H9 (cell line): ENCODE data around the gene VAV3. TPM values are rescaled to one million over a fixed set of nuclear protein-coding genes. Genes with fewer than 3 reads are reported as not detected.

Experiments
- DNase-seq: peaks from one replicate; pipeline ENCODE4 v3.0.0-alpha.2; 2017
- H2AFZ ChIP-seq: one replicate; pipeline ENCODE4 v1.6.1; 2013; ENCODE audit warnings: mild to moderate bottlenecking, low read length, control low read depth, moderate library complexity
- H2AK5ac ChIP-seq: 2 replicates; pipeline ENCODE4 v1.6.1; 2013; ENCODE audit warnings: low read length, control low read depth, mixed read lengths; ENCODE audit not compliant: insufficient read length
- H2BK120ac ChIP-seq: one replicate; pipeline ENCODE4 v1.6.1; 2013; ENCODE audit warnings: low read depth, mild to moderate bottlenecking, low read length, control low read depth, inconsistent platforms; ENCODE audit not compliant: poor library complexity, severe bottlenecking
- H2BK12ac ChIP-seq: 2 replicates; pipeline ENCODE4 v1.6.1; 2013; ENCODE audit warnings: low read length, control low read depth, mixed read lengths, low read depth; ENCODE audit not compliant: insufficient read length
- H2BK15ac ChIP-seq: 2 replicates; pipeline ENCODE4 v1.6.1; 2013; ENCODE audit warnings: low read depth, low read length, control low read depth
- H2BK20ac ChIP-seq: one replicate; pipeline ENCODE4 v1.6.1; 2013; ENCODE audit warnings: low read depth, mild to moderate bottlenecking, low read length, control low read depth, inconsistent platforms; ENCODE audit not compliant: poor library complexity, severe bottlenecking
- H2BK5ac ChIP-seq: 2 replicates; pipeline ENCODE4 v1.6.1; 2013; ENCODE audit warnings: low read length, control low read depth, mixed read lengths; ENCODE audit not compliant: insufficient read length
- H3K14ac ChIP-seq: 2 replicates; pipeline ENCODE4 v1.6.1; 2013; ENCODE audit warnings: low read length, control low read depth; ENCODE audit not compliant: insufficient read depth
- H3K18ac ChIP-seq: 2 replicates; pipeline ENCODE4 v1.6.1; 2013; ENCODE audit warnings: low read depth, mild to moderate bottlenecking, mixed read lengths, low read length, control low read depth; ENCODE audit not compliant: insufficient read length
- H3K23ac ChIP-seq: 2 replicates; pipeline ENCODE4 v1.6.1; 2013; ENCODE audit warnings: low read length, control low read depth, mixed read lengths, low read depth; ENCODE audit not compliant: insufficient read length
- H3K23me2 ChIP-seq: 2 replicates; pipeline ENCODE4 v1.6.1; 2013; ENCODE audit warnings: low read depth, mild to moderate bottlenecking, mixed read lengths, low read length, control low read depth; ENCODE audit not compliant: insufficient read length, poor library complexity, severe bottlenecking
- H3K27ac ChIP-seq: 2 replicates; pipeline ENCODE4 v1.5.1; 2013; ENCODE audit warnings: low read length, control low read depth, mixed read lengths, low read depth; ENCODE audit not compliant: insufficient read length
- H3K27me3 ChIP-seq: 2 replicates; pipeline ENCODE4 v1.6.1; 2013; ENCODE audit warnings: low read length, control low read depth, inconsistent platforms; ENCODE audit not compliant: insufficient read depth
- H3K4ac ChIP-seq: 2 replicates; pipeline ENCODE4 v1.6.1; 2013; ENCODE audit warnings: low read depth, mild to moderate bottlenecking, control low read depth, inconsistent platforms, low read length, moderate library complexity
- H3K4me1 ChIP-seq: 2 replicates; pipeline ENCODE4 v1.6.1; 2013; ENCODE audit warnings: low read length, control low read depth, inconsistent platforms; ENCODE audit not compliant: insufficient read depth
- H3K4me2 ChIP-seq: 2 replicates; pipeline ENCODE4 v1.6.1; 2013; ENCODE audit warnings: low read length, control low read depth, mixed read lengths; ENCODE audit not compliant: insufficient read length, insufficient read depth
- H3K56ac ChIP-seq: 2 replicates; pipeline ENCODE4 v1.6.1; 2013; ENCODE audit warnings: low read depth, mild to moderate bottlenecking, mixed read lengths, low read length, control low read depth; ENCODE audit not compliant: insufficient read length
- H3K79me1 ChIP-seq: 2 replicates; pipeline ENCODE4 v1.6.1; 2013; ENCODE audit warnings: low read depth, mild to moderate bottlenecking, moderate library complexity, low read length, control low read depth, inconsistent platforms; ENCODE audit not compliant: insufficient read depth, poor library complexity, severe bottlenecking
- H3K79me2 ChIP-seq: 2 replicates; pipeline ENCODE4 v1.6.1; 2013; ENCODE audit warnings: low read length, control low read depth, inconsistent platforms; ENCODE audit not compliant: insufficient read depth
- H3K9ac ChIP-seq: 2 replicates; pipeline ENCODE4 v1.6.1; 2013; ENCODE audit warnings: low read length, control low read depth, mixed read lengths; ENCODE audit not compliant: insufficient read length; ENCODE audit errors: extremely low read depth
- H3K9me3 ChIP-seq: one replicate; pipeline ENCODE4 v1.6.1; 2013; ENCODE audit warnings: low read depth, low read length, inconsistent platforms; ENCODE audit not compliant: control insufficient read depth
- H3T11ph ChIP-seq: one replicate; pipeline ENCODE4 v1.6.1; 2013; ENCODE audit warnings: mild to moderate bottlenecking, low read length, control low read depth, inconsistent platforms
- H4K20me1 ChIP-seq: one replicate; pipeline ENCODE4 v1.6.1; 2013; ENCODE audit not compliant: control insufficient read depth, insufficient read length, insufficient read depth
- H4K5ac ChIP-seq: 2 replicates; pipeline ENCODE4 v1.6.1; 2013; ENCODE audit warnings: low read depth, mild to moderate bottlenecking, mixed read lengths, low read length, control low read depth; ENCODE audit not compliant: insufficient read length
- H4K8ac ChIP-seq: replicated peaks from 2 replicates; pipeline ENCODE4 v1.6.1; 2013; ENCODE audit warnings: low read length, control low read depth, mixed read lengths, low read depth; ENCODE audit not compliant: insufficient read length
- H4K91ac ChIP-seq: 2 replicates; pipeline ENCODE4 v1.6.1; 2013; ENCODE audit warnings: low read depth, mild to moderate bottlenecking, moderate library complexity, mixed read lengths, low read length, control low read depth; ENCODE audit not compliant: insufficient read length
- H3K27ac Mint-ChIP-seq, 3 experiments: 2 replicates in 2 of 3; 3 replicates in 1 of 3; pipeline ENCODE4 v1.8.0; 2020 to 2021; ENCODE audit warnings: mixed read lengths in 3 of 3, mild to moderate bottlenecking in 1 of 3, moderate library complexity in 1 of 3
- H3K27me3 Mint-ChIP-seq: 2 replicates; pipeline ENCODE4 v1.8.0; 2021; ENCODE audit warnings: low read depth, mild to moderate bottlenecking, moderate library complexity, mixed read lengths
- H3K36me3 Mint-ChIP-seq, 3 experiments: 2 replicates in 2 of 3; 3 replicates in 1 of 3; pipeline ENCODE4 v1.8.0; 2020 to 2021; ENCODE audit warnings: low read depth in 3 of 3, mixed read lengths in 3 of 3; ENCODE audit not compliant: insufficient read depth in 1 of 3
- H3K4me1 Mint-ChIP-seq, 2 experiments: 2 replicates each; pipeline ENCODE4 v1.8.0; 2020; ENCODE audit warnings: mixed read lengths in 2 of 2
- H3K4me3 Mint-ChIP-seq, 2 experiments: 2 replicates in 1 of 2; 3 replicates in 1 of 2; pipeline ENCODE4 v1.8.0; 2020 to 2021; ENCODE audit warnings: mild to moderate bottlenecking in 2 of 2, mixed read lengths in 2 of 2, moderate library complexity in 1 of 2
- H3K9me3 Mint-ChIP-seq, 2 experiments: 2 replicates in 1 of 2; 3 replicates in 1 of 2; pipeline ENCODE4 v1.8.0; 2020; ENCODE audit warnings: mild to moderate bottlenecking in 2 of 2, mixed read lengths in 2 of 2, moderate library complexity in 1 of 2
- CTCF ChIP-seq: fragments of 200-600 bp; sonication (generic); conservative IDR thresholded peaks from 3 replicates; pipeline ENCODE4 v1.8.0; 2021; ENCODE audit warnings: antibody characterized with exemption, mild to moderate bottlenecking
- WGBS: extraction: QIAGEN DNeasy Blood & Tissue Kit; methylation state at CpG from one replicate; pipeline ENCODE4 v1.1.7; 2013; ENCODE audit warnings: missing lambda C conversion rate, low lambda C conversion rate, mixed read lengths; ENCODE audit not compliant: insufficient read length; ENCODE audit errors: extremely low coverage; 5-methylcytosine and 5-hydroxymethylcytosine counted together
- total RNA-seq: library from RNA; stranded (reverse); gene quantifications from 2 replicates; pipeline ENCODE4 v1.2.1, GENCODE V29; 2021

VAV3 gene
- total RNA-seq, 1 experiment from 2014 or later: 5.1 TPM

GRCh38 chr1:107930292-107930691, 34.7 kb downstream of the VAV3 start:
- no peak overlapping the region for H3K4ac ChIP-seq
- H3K4me2 ChIP-seq: no peak overlapping the region
- H3K23ac ChIP-seq: no peak overlapping the region
- H3K9me3 Mint-ChIP-seq: no peaks in the 10 kb centered on the region
- H4K5ac ChIP-seq: no peak overlapping the region
- H3T11ph ChIP-seq: no peak overlapping the region
- no peak overlapping the region for H2BK15ac ChIP-seq
- H3K4me1 ChIP-seq: peaks cover 3% of the 10 kb centered on the region; the same call in 1 of the 2 replicates
- no peak overlapping the region for H2BK120ac ChIP-seq
- no peaks in the 10 kb centered on the region for H4K20me1 ChIP-seq
- no peaks in the 10 kb centered on the region for H3K27me3 ChIP-seq
- H3K4me3 Mint-ChIP-seq: no peak overlapping the region
- H2AK5ac ChIP-seq: no peak overlapping the region
- H3K23me2 ChIP-seq: no peaks in the 10 kb centered on the region
- no peak overlapping the region for H3K56ac ChIP-seq
- no peaks in the 10 kb centered on the region for H3K9me3 ChIP-seq
- no peak overlapping the region for H3K9ac ChIP-seq
- WGBS: no CpG with 5 or more reads among the region's 1 CpG
- no peak overlapping the region for H2BK12ac ChIP-seq
- no peak overlapping the region for H3K18ac ChIP-seq
- H3K79me2 ChIP-seq: peaks cover 2% of the 10 kb centered on the region; the same call in 1 of the 2 replicates
- H3K27ac Mint-ChIP-seq: no peak overlapping the region
- no peak overlapping the region for H4K8ac ChIP-seq
- H2AFZ ChIP-seq: no peak overlapping the region
- no peak overlapping the region for H4K91ac ChIP-seq
- H3K14ac ChIP-seq: no peak overlapping the region
- no peak overlapping the region for H3K27ac ChIP-seq
- no peak overlapping the region for H2BK20ac ChIP-seq
- peaks cover 8 to 11% of the 10 kb centered on the region in 2 experiments for H3K4me1 Mint-ChIP-seq
- DNase-seq: no peak
- H2BK5ac ChIP-seq: no peak overlapping the region
- no peaks in the 10 kb centered on the region; a peak in 2 of 7 replicates for H3K36me3 Mint-ChIP-seq
- H3K27me3 Mint-ChIP-seq: no peaks in the 10 kb centered on the region
- peaks cover 4% of the 10 kb centered on the region for H3K79me1 ChIP-seq
- TF ChIP-seq CTCF: no peak
